ENCODE results near the gene SLC32A1.
A peak's percentile ranks its signal among the peaks of the same experiment; 100 is the strongest.

SLC32A1 gene

GRCh38 chr20:38766071-38766470 is 41.8 kb downstream of the SLC32A1 start:
- peaks cover 33% of the 10 kb centered on the region for H3K36me3 Mint-ChIP-seq (ENCODE audit: insufficient read depth)
- H3K9me3 Mint-ChIP-seq: no peaks in the 10 kb centered on the region
- no peak overlapping the region for H3K27ac Mint-ChIP-seq (ENCODE audit: low read depth)
- peaks cover 12% of the 10 kb centered on the region for H3K4me1 Mint-ChIP-seq
- H3K27me3 Mint-ChIP-seq: no peaks in the 10 kb centered on the region
- ATAC-seq (replicated peaks; ENCODE audit: extremely low read depth, poor library complexity, severe bottlenecking) (no peak), DNase-seq (ENCODE audit: low spot score in 2 of 2) (no peak)
- H3K4me3 Mint-ChIP-seq: no peak overlapping the region

- ATAC-seq (replicated peaks; ENCODE audit: extremely low read depth, poor library complexity, severe bottlenecking): no peak
- H3K4me3 Mint-ChIP-seq: no peak overlapping the region
- H3K36me3 Mint-ChIP-seq (ENCODE audit: insufficient read depth): peaks cover 38% of the 10 kb centered on the region
- DNase-seq (ENCODE audit: low spot score in 2 of 2): no peak
- no peaks in the 10 kb centered on the region for H3K27me3 Mint-ChIP-seq
- H3K4me1 Mint-ChIP-seq: peaks cover 5% of the 10 kb centered on the region
- H3K9me3 Mint-ChIP-seq: peaks cover 8% of the 10 kb centered on the region
- H3K27ac Mint-ChIP-seq (ENCODE audit: low read depth): peak overlapping the region; percentile 61
Observed at GRCh38 chr20:38769376-38770295, 45.4 kb downstream of the SLC32A1 start.

GRCh38 chr20:38770546-38770945 is 46.3 kb downstream of the SLC32A1 start:
- Mint-ChIP-seq H3K36me3 (ENCODE audit: insufficient read depth) (peaks cover 37% of the 10 kb centered on the region), H3K9me3 (peaks cover 8% of the 10 kb centered on the region), H3K27me3 (no peaks in the 10 kb centered on the region), H3K4me1 (no peaks in the 10 kb centered on the region), H3K27ac (ENCODE audit: low read depth) (peak overlapping the region; percentile 61), H3K4me3 (no peak overlapping the region)
- ATAC-seq (replicated peaks; ENCODE audit: extremely low read depth, poor library complexity, severe bottlenecking) (no peak), DNase-seq (ENCODE audit: low spot score in 2 of 2) (no peak)

GRCh38 chr20:38770970-38771369 is 46.7 kb downstream of the SLC32A1 start:
- no peak for DNase-seq (ENCODE audit: low spot score in 2 of 2)
- Mint-ChIP-seq H3K4me1 (peaks cover 2% of the 10 kb centered on the region), H3K4me3 (no peak overlapping the region), H3K27me3 (no peaks in the 10 kb centered on the region), H3K27ac (ENCODE audit: low read depth) (no peak overlapping the region), H3K36me3 (ENCODE audit: insufficient read depth) (peaks cover 32% of the 10 kb centered on the region), H3K9me3 (peaks cover 8% of the 10 kb centered on the region)
- no peak for ATAC-seq (replicated peaks; ENCODE audit: extremely low read depth, poor library complexity, severe bottlenecking)

- Mint-ChIP-seq H3K36me3 (ENCODE audit: insufficient read depth) (peaks cover 27% of the 10 kb centered on the region), H3K27ac (ENCODE audit: low read depth) (no peak overlapping the region), H3K9me3 (peaks cover 8% of the 10 kb centered on the region), H3K27me3 (no peaks in the 10 kb centered on the region), H3K4me3 (no peak overlapping the region), H3K4me1 (peaks cover 8% of the 10 kb centered on the region)
- DNase-seq (ENCODE audit: low spot score in 2 of 2) (no peak), ATAC-seq (replicated peaks; ENCODE audit: extremely low read depth, poor library complexity, severe bottlenecking) (no peak)
Observed at GRCh38 chr20:38771621-38772020, 47.3 kb downstream of the SLC32A1 start.

GRCh38 chr20:38774167-38774566 is 49.9 kb downstream of the SLC32A1 start:
- no peak for ATAC-seq (replicated peaks; ENCODE audit: extremely low read depth, poor library complexity, severe bottlenecking)
- peaks cover 8% of the 10 kb centered on the region for H3K9me3 Mint-ChIP-seq
- no peak for DNase-seq (ENCODE audit: low spot score in 2 of 2)
- H3K4me3 Mint-ChIP-seq: no peak overlapping the region
- H3K27me3 Mint-ChIP-seq: no peaks in the 10 kb centered on the region
- peaks cover 18% of the 10 kb centered on the region for H3K36me3 Mint-ChIP-seq (ENCODE audit: insufficient read depth)
- no peak overlapping the region for H3K27ac Mint-ChIP-seq (ENCODE audit: low read depth)
- peaks cover 8% of the 10 kb centered on the region for H3K4me1 Mint-ChIP-seq

GRCh38 chr20:38776363-38776762 is 52.1 kb downstream of the SLC32A1 start:
- H3K27ac Mint-ChIP-seq (ENCODE audit: low read depth): peak overlapping the region; percentile 92
- ATAC-seq (replicated peaks; ENCODE audit: extremely low read depth, poor library complexity, severe bottlenecking) (peak; percentile 89), DNase-seq (ENCODE audit: low spot score in 2 of 2) (peak in 1 of 2 donors; percentile 44)
- no peaks in the 10 kb centered on the region for H3K27me3 Mint-ChIP-seq
- H3K9me3 Mint-ChIP-seq: peaks cover 8% of the 10 kb centered on the region
- H3K4me1 Mint-ChIP-seq: peaks cover 8% of the 10 kb centered on the region
- peaks cover 13% of the 10 kb centered on the region for H3K36me3 Mint-ChIP-seq (ENCODE audit: insufficient read depth)
- peak overlapping the region; percentile 67 for H3K4me3 Mint-ChIP-seq

Data from central memory CD8-positive, alpha-beta T cell (primary cell).